Measurements from ENCODE around the gene ISX.

The ISX gene

DNA sequence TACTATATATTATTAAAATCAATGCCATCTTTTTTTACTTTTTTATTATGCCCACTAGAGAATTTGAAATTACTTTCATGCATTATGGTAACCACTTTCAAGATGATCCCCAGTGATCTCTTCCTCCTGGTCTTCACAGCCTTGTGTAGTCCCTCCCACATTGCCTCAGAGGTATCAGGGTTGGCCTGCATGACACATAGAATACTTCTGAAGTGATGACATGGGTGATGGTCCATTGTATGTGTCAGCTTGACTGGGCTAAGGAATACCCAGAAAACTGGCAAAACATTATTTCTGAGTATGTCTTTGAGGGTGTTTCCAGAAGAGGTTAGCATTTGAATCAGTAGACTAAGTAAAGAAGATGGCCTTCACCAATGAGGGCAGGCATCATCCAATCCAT, 14.2 kb upstream of the ISX start:
- in situ Hi-C loops (cut with MboI; ENCODE audit: low sequenced_read_pairs): no loop called here

DNA sequence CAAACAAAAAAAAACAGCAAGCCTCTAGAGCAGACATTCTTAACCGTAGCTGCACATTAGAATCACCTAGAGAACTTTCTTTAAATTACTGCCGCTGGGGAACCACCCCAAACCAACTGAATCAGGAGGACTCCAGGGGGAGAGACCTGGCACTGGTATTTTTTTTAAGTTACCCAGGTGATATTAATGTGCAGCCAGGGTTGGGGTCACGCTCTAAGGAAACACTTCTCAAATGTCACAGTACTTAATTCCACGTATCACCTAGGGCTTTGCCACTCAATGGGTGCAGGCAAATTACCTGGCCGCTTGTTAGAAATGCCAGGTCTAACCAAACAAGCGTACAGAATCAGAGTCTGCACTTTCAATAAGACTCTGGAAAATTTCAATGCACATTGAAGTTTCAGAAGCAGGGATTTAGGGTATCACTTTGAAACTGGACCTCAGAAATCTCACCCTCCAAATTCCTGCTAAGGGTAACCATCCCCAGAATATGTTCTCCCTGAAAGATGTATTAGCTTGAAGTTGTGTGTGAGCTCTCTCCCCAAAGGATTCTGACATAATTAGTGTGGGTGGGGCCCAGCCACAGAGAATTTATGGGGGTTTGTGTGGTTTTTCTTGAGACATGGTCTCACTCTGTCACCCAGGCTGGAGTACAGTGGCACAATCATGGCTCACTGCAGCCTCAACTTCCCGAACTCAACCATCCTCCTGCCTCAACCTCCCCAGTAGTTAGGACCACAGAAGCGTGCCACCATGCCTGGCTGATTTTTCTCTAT, 12.7 kb upstream of the ISX start:
- in situ Hi-C loops (cut with MboI; ENCODE audit: low sequenced_read_pairs): no loop called here

DNA sequence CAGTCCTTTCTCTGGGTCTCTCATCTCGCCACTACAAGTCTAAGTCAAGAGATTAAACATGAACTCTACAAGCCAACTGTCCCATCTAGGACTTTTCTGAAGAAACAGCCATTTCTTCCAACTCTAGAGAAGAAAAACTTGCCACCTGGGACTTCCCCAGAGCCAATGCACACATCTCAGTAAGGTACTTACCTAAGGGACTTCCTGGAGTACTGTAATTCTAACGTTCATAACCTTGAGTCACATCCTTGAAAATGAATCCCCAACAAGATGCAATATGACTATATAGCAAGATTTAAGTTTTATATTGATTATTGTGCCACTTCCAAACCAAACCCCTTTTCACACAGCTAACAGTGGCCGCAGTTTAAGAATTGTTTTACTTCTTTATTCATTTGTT, 11.9 kb upstream of the ISX start:
- in situ Hi-C loops (cut with MboI; ENCODE audit: low sequenced_read_pairs): no loop called here

DNA sequence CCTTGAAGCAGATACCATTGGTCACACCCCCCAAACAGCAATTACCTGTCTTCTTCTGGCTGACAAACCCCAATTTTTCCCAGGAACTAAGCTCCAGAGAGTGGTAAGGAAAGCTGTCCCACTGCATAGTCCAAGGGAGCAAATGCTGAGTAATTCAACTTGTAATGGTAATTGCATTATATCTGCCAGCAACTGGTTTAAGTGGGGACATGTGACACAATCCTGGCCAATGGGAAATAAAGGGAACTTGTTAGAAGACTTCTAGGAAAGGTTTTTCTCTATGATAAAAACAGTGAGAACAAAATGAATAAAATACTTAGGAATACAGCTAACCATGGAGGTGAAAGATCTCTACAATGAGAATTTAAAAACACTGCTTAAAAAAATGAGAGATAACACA, 9.5 kb upstream of the ISX start:
- in situ Hi-C loops (cut with MboI; ENCODE audit: low sequenced_read_pairs): no loop called here

DNA sequence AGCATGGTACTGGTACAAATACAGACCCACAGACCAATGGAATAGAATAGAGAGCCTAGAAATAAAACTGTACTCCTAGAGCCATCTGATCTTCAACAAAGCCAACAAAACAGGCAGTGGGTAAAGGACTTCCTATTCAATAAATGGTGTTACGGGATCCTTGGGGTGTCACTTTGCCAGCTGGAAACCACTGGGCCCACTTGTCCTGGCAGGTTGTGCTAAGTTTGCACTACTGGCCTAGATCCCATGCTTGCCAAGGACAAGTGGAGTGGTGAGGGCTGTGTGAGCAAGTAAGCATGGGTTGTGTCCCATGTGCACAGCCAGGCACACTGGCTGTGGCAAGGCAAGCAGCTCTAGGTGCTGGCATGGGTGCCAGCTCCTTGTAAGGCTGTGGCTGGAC, 8.8 kb upstream of the ISX start:
- in situ Hi-C loops (cut with MboI; ENCODE audit: low sequenced_read_pairs): no loop called here

DNA sequence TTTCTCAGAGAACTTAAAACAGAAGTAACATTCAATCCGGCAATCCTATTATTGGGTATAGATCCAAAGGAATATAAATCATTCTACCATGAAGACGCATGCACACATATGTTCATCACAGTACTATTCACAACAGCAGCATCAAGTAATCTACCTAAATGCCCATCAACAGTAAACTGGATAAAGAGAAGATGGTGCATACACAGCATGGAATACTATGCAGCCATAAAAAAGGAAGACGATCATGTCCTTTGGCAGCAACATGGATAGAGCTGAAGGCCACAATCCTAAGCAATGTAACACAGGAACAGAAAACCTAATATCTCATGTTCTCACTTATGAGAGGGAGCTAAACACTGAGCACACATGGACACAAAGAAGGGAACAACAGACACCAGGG, 6.3 kb upstream of the ISX start:
- in situ Hi-C loops (cut with MboI; ENCODE audit: low sequenced_read_pairs): no loop called here

DNA sequence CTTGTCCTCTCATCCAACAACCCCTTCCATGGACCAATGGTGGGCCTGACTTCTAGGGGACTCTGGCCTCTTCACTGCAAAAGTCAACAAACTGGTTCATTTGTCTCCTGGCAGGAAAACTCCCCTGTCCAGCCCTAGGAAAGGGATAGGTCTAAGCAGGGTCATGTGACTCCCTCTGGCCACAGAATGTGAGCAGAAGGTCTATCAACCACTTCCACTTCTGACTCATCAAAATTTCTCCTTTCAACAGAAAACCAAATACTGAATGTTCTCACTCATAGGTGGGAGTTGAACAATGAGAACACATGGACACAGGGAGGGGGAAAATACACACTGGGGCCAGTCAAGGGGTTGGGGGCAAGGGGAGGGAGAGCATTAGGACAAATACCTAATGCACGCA, 1.3 kb upstream of the ISX start:
- in situ Hi-C loops (cut with MboI; ENCODE audit: low sequenced_read_pairs): no loop called here

DNA sequence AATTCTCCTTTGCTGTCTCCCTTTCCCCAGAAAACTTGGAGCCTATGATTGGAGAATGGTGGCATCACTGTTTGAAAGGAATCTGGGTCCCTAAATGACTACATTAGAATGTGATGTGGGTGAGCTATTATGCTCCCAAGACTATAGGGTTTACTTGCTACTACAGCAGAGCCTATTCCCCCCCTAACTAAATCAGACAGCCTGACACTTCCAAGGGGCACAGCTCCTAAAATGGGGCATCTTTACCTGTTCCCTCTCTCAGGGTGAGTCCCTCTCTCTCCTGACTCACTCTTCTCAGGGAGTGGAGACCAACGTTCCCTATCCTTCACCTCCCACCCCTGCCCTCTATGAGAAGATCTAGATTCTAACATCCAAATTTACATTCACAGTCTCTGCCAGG, 775 bp upstream of the ISX start:
- in situ Hi-C loops (cut with MboI; ENCODE audit: low sequenced_read_pairs): no loop called here

DNA sequence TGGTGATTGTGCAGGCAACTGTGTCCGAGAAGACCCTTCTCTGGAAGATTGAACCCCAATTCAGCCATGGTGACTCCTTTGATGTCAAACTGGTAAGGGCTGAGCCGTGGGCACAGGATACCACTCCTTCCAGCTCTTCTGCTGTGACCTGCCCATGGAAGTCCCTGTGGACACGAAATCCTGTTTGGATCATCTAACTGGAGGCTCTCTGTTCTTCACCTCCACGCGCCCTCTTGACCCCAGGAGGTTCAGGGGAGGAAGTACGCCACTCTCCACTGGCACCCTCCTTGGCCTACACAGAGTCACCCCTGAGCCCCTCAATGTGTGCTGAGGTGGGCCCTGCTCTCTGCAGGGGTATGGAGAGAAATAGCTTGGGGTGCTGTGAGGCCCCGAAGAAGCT, 810 bp downstream of the ISX start:
- in situ Hi-C loops (cut with MboI; ENCODE audit: low sequenced_read_pairs): no loop called here

DNA sequence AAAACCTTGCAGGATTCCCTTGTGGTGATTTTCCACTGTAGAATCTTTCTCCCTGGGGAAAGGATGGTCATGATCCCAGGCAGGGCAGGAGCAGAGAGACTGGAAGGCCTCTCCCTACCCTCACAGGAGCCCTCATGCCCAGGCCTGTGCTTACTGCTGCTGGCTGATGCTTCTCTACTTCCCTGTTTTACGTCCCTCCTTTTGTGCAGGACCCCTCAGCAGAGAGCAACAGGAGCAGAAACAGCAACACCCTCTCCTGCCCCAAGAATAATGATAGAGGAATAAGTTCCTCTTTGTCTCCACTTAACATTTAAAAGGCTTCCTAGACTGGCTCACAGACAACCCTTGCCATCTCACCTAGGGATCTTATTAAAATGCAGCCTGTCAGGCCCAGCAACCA, 3.6 kb downstream of the ISX start:
- in situ Hi-C loops (cut with MboI; ENCODE audit: low sequenced_read_pairs): no loop called here

DNA sequence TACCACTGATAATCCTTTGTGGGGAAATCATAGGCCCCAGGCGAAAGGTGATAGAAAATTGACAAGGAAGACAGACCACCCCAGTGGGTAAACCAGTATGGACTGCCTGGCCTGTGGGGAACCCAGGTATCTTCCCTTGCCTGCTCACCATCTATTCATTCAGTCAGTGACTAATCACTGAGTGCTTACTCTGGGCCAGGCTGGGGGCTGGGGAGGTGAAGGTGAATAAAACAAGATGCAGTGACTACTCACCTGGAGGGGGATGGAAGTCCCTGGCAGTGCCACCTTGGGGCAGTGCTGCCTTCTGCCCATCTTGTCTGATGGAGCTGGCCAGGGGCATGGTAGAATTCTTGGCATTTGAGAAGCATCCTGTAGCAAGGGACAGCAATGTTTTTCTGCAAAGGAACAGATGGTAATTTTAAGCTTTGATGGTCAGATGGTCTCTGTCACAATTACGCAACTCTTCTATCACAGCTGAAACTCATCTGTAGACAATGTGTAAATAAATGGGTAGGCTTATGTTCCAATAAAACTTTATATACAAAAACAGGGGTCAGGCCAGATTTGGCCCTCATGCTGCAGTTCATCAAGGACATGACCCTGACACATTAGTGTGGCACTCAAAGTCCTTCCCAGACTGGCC, 4.6 kb downstream of the ISX start:
- in situ Hi-C loops (cut with MboI; ENCODE audit: low sequenced_read_pairs): no loop called here

DNA sequence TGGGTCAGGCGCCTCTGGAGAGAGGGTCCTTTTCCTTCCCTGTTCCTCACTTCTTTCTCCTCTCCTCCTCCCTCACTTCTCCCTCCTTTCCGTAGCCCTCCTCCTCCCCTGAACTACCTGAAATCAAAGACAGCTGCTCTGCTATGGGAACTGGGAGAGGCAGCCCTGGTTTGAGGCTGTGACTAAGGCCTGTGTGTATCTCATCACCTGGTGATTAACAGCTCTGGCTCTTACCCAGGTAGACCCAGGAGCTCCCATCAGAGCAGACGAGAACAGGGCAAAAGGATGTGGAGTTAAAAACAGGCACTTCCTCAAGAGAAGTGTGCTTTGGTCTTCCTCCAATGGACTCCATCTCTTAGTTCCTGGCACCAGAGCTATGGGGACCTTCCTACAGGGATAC, 5.8 kb downstream of the ISX start:
- in situ Hi-C loops (cut with MboI; ENCODE audit: low sequenced_read_pairs): no loop called here

DNA sequence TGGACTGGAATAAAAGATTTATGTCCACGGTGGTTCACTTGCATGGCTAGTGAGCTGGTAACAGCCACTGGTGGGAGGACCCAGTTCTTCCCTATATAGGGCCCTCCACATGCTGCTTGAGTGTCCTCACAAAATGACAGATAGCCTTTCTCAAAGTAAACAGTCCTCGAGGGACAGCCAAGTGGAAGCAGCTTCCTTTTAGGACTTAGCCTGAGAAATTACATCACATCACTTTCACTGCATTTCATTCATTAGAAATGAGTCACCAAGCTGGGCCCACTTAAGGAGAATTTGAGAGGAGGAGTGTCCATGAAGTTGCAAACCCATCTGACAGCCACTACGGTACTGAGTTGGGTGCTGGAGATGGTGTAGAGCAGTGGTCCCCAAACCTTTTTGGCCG, 7.0 kb downstream of the ISX start:
- in situ Hi-C loops (cut with MboI; ENCODE audit: low sequenced_read_pairs): no loop called here

DNA sequence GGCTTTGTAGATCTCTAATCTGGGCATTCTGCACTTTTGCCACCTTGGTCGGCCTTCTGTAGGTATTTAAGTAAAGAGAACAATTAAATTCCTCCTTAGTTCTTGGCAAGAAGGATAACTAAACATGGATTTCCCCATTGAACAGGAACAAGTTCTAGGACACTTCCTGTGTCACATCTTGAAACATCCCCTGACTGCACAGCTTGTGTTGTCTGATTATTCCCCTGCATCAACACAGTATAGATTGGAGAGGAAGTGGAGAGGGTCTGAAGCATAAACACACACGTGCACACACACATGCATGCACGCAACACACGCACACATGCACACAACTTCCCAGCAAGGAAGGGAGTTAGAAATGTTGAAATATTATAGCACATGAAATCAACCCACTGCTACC, 8.6 kb downstream of the ISX start:
- in situ Hi-C loops (cut with MboI; ENCODE audit: low sequenced_read_pairs): no loop called here

DNA sequence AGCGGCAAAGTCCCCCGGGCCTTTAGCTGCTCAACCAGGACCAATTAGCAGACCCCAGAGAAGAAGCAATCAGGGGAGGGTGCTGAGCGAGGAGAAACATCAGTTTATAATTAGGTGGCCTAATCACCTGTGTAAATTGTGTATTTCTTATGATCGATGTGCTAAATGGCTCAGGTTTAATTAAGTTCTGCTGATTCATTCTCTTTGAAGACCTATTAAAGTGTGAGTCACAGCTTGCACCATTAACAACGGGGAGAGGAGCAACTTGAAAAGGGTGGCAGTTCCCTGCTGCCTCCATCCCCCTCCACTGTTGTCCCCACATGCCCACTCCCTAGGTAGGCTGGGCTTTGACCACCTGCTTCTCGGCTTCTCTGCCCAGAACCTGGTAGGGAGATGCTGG, 10.7 kb downstream of the ISX start:
- in situ Hi-C loops (cut with MboI; ENCODE audit: low sequenced_read_pairs): no loop called here

DNA sequence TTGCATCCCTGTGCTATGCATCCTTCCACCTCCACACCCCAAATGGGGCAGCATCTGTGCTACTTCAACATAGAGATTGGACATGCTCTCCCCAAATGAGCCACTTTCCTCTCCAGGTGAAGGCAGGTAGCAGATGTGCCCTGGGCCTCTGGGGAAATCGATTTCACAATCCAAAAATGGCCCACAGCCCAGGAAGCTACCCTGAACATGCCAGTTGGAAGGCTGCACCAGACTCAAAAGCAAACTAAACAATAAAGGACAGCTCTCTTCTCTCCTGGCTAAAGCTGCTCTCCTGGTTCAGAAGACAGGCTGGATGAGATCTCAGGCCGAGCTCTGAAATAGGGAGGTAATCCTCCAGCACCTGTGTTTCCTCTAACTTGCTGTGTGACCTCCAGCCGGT, 19.7 kb downstream of the ISX start:
- in situ Hi-C loops (cut with MboI; ENCODE audit: low sequenced_read_pairs): no loop called here

DNA sequence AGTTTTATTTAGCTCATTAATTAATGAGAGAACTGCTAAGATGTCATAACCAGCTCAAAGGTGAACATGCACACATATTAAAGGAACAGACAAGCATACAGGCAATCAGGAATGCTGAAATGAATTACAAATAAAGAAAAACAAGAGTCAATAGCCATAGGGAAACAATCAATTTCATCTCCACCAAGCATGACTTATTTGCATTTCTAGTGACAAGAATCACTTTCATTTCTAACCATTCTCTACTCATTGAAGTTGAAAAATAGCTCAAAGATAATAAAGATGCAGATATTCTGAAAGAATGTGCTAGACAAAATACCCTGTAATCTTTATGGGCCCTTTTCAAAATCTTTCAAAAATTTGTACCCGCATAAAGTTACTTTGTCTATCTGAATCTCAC, 23.2 kb downstream of the ISX start:
- in situ Hi-C loops (cut with MboI; ENCODE audit: low sequenced_read_pairs): no loop called here

DNA sequence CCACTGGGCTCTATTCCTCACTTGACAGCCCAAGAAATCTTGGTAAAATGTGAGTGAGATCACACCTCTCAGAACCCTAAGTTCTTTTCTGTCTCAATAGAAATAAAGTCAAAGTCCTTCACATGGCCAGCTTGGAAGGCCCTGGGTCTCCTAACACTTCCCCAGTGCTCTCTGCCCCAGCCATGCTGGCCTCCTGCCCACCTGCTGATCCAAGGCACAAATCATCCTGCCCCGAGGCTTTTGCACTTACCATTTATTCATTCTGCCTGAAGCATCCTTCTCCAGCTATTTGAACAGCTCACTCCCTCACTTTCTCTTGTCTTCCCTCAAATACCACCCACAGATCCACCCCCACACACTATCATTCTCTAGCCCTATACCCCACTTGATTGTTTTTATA, 26.4 kb downstream of the ISX start:
- in situ Hi-C loops (cut with MboI; ENCODE audit: low sequenced_read_pairs): no loop called here

DNA sequence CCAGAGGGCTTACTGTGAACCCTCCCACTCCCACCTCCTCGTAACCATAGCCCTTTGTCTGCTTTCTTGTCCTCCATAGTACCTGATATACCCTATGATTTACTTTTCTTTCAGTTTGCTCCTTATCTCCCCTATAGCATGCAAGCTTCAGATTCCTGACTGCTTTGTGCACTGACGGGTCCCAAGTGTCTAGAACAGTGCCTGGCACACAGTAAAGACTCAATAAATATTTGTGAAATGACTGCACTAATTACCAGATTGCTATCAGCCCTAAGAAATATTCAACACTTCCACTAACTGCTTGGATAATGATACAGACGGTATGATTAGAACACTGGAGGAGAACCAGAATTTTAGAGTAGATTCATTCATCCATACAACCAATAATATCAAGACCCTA, 33.0 kb downstream of the ISX start:
- in situ Hi-C loops (cut with MboI; ENCODE audit: low sequenced_read_pairs): no loop called here

DNA sequence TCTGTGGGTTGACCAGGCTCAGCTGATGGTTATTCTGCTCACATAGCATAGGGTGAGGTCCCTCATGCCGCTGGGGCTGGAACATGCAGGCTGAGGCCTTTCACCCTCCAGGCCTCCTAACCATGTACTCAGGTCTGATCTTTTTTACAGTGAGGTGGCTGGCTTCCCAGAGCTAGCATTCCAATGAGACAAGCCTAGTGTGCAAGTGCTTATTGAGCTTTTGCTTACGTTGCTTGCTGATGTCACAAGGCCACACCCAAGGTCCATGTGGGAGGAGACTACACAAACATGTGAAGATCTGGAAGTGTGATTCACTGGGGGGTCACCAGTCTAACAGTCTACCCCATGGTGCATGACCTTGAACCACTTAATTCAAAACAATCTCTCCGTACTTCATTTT, 33.9 kb downstream of the ISX start:
- in situ Hi-C loops (cut with MboI; ENCODE audit: low sequenced_read_pairs): no loop called here

DNA sequence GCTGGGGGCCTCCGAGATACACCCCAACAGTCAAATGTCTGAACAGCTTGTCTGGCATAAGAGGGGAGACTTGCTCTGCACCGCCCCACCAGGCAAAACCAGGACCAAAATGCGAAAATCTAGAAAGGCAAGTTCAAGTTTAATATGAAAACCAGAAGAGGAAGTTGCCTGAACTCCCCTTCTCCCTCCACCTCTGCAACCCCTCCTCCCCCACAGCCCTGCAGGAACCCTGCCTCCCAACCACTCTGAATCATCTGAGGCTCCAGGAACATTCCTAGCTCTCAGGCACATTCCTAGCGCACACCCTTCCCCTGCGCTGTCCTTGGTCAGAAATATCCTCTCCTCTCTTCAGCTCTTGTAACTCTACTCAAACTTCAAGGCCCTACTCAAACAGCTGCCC, 36.7 kb downstream of the ISX start:
- in situ Hi-C loops (cut with MboI; ENCODE audit: low sequenced_read_pairs): no loop called here

DNA sequence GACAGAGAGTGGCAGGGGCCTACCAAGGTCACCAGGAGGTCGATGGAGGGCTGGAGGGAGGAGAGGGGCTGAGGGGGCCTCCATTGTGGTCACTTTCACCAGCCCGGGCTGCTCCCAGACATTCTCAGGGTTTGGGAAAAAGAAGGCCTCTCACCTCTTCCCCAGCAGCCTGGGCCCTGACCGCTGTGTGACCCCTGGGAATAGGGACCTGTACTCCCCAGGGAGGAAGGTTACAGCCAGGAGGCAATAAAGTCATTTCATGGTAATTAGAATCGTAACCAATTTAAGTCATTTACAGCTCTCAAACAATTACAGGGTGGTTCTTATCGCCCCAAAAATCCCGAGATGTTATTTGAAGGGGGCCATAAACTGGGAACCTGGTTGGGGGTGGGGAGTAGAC, 37.8 kb downstream of the ISX start:
- in situ Hi-C loops (cut with MboI; ENCODE audit: low sequenced_read_pairs): no loop called here

DNA sequence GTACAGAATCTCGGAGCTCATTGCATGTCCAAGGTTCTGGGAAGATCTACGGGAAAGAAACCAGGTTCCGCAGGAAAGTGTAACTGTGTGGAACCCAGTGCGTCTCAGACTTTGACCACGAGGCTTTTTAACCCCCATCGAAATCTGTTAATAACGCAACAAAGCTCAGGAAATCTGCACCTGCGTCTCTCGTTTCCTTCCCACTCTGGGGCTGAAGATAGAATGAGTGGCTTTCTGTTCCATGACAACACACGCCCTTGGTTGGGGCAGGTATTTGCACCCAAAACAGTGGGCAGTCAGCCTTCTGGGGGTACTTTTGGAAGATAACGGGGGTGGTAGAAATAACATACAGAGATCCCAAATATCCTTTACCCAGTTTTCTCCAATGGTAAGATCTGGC, 38.5 kb downstream of the ISX start:
- in situ Hi-C loops (cut with MboI; ENCODE audit: low sequenced_read_pairs): no loop called here

All from HL-60/S4 treated with retinoic acid at 250 ng/mL for 4 days and 3 days (cell line).